Stimulated activated naive CD4-positive, alpha-beta T cell (primary cell): Measurements from ENCODE around the gene OPN1MW2.
"Not testable (repeated sequence)": the region's sequence is repeated elsewhere in the genome, so short reads cannot be mapped to it uniquely, and the experiment has no call there.

Experiments used
- DNase-seq, 6 experiments: peaks; one replicate each; lab custom pipeline; 2025; lab: John Stamatoyannopoulos, UW

The OPN1MW2 gene

GRCh38 chrX:154269245-154269644 is 49.7 kb downstream of the OPN1MW2 start:
- not testable (repeated sequence) for DNase-seq
